ENCODE measurements around the gene GNB2. TPM values are rescaled to one million over a fixed set of nuclear protein-coding genes. Genes with fewer than 3 reads are reported as not detected.

GNB2 gene
- total RNA-seq = 59.2 and 67.9 TPM in 2 replicates

GRCh38 chr7:100673302-100673941 is at the start of gene GNB2:
Gene GNB2, plus strand, starts transcription at chr7:100673740. Its CDS starts 2,526 bp downstream, at chr7:100676266.

GRCh38 chr7:100641463-100641859 is 32.1 kb upstream of the GNB2 start, which contains the start of gene TFR2:
Gene TFR2, minus strand, starts transcription at chr7:100641552. Its CDS starts 43 bp downstream, at chr7:100641509.

GRCh38 chr7:100655908-100656674 is 17.4 kb upstream of the GNB2 start, which contains the start of gene ACTL6B:
Gene ACTL6B, minus strand, starts transcription at chr7:100656448. Its CDS starts 94 bp downstream, at chr7:100656354.

GRCh38 chr7:100694098-100694745 is 20.7 kb downstream of the GNB2 start, which contains the start of gene GIGYF1:
Gene GIGYF1, minus strand, starts transcription at chr7:100694250. Its CDS starts 6,012 bp downstream, at chr7:100688238.

GRCh38 chr7:100705753-100706671 is 32.5 kb downstream of the GNB2 start, which contains the start of gene POP7:
Gene POP7, plus strand, starts transcription at chr7:100706121. Its CDS starts 710 bp downstream, at chr7:100706831.

DNA sequence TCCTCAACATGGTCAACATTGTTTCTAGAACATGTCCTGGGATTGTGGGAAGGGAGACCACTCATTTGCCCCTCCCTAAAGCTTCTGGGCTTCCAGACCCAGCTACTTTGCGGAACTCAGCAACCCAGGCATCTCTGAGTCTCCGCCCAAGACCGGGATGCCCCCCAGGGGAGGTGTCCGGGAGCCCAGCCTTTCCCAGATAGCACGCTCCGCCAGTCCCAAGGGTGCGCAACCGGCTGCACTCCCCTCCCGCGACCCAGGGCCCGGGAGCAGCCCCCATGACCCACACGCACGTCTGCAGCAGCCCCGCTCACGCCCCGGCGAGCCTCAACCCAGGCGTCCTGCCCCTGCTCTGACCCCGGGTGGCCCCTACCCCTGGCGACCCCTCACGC is 46.7 kb downstream of the GNB2 start, which contains the start of gene EPO:
Gene EPO, plus strand, starts transcription at position 190 of the 392 bp plus-strand sequence. CDS start 513 bp downstream, outside the sequence.

Other genes starting within 250 kb of the GNB2 start
- gene ZCWPW1, start 245.0 kb upstream of the GNB2 start, total RNA-seq = 1.6 and 2.8 TPM in 2 replicates
- 21.6 and 28.8 TPM in 2 replicates for gene MEPCE, start 243.9 kb upstream of the GNB2 start, total RNA-seq
- 9.7 and 13.7 TPM in 2 replicates for gene PPP1R35, start 237.2 kb upstream of the GNB2 start, total RNA-seq
- 0.14 and 0.28 TPM in 2 replicates for gene SPACDR, start 209.5 kb upstream of the GNB2 start, total RNA-seq
- 12.1 and 15.0 TPM in 2 replicates for gene TSC22D4, start 194.5 kb upstream of the GNB2 start, total RNA-seq
- gene NYAP1, start 189.8 kb upstream of the GNB2 start, total RNA-seq = 0.14 and 0.74 TPM in 2 replicates
- gene AGFG2, start 134.5 kb upstream of the GNB2 start, total RNA-seq = 2.4 and 3.0 TPM in 2 replicates
- gene SAP25, start 99.8 kb upstream of the GNB2 start, total RNA-seq = not detected in 2 replicates
- 5.3 and 7.3 TPM in 2 replicates for gene LRCH4, start 87.6 kb upstream of the GNB2 start, total RNA-seq
- 0.28 and 0.37 TPM in 2 replicates for gene FBXO24, start 87.4 kb upstream of the GNB2 start, total RNA-seq
- 55.9 and 59.2 TPM in 2 replicates for gene PCOLCE, start 71.4 kb upstream of the GNB2 start, total RNA-seq
- 4.1 and 4.4 TPM in 2 replicates for gene MOSPD3, start 61.2 kb upstream of the GNB2 start, total RNA-seq
- gene TFR2, start 32.2 kb upstream of the GNB2 start, total RNA-seq = 0.14 and 0.37 TPM in 2 replicates
- gene ACTL6B, start 17.3 kb upstream of the GNB2 start, total RNA-seq = not detected in 2 replicates
- 11.9 and 14.9 TPM in 2 replicates for gene GIGYF1, start 20.5 kb downstream of the GNB2 start, total RNA-seq
- 27.6 and 31.5 TPM in 2 replicates for gene POP7, start 32.4 kb downstream of the GNB2 start, total RNA-seq
- gene EPO, start 46.7 kb downstream of the GNB2 start, total RNA-seq = not detected in 2 replicates
- not detected in 2 replicates for gene ZAN, start 59.9 kb downstream of the GNB2 start, total RNA-seq
- 38.6 and 45.7 TPM in 2 replicates for gene EPHB4, start 153.8 kb downstream of the GNB2 start, total RNA-seq
- 14.1 and 16.8 TPM in 2 replicates for gene SLC12A9, start 179.0 kb downstream of the GNB2 start, total RNA-seq
- gene TRIP6, start 193.6 kb downstream of the GNB2 start, total RNA-seq = 64.0 and 71.9 TPM in 2 replicates
- gene SRRT, start 201.4 kb downstream of the GNB2 start, total RNA-seq = 29.3 and 36.5 TPM in 2 replicates
- gene UFSP1, start 216.0 kb downstream of the GNB2 start, total RNA-seq = 4.1 and 6.7 TPM in 2 replicates
- gene ACHE, start 222.1 kb downstream of the GNB2 start, total RNA-seq = not detected in 2 replicates